ENCODE measurements around the gene SERPINI1. TPM values are rescaled to one million over a fixed set of nuclear protein-coding genes. Genes with fewer than 3 reads are reported as not detected.

SERPINI1 gene
- total and polyA plus RNA-seq, 5 experiments from 2014 or later: 4.1 to 16.0 (median 4.7) TPM

- no peak overlapping the region for H3K4me3 Mint-ChIP-seq
- no peaks in the 10 kb centered on the region for H3K27me3 Mint-ChIP-seq
- ATAC-seq: no peak
- H3K36me3 Mint-ChIP-seq: peaks cover 17 to 55% (median 27%) of the 10 kb centered on the region in 3 donors
- peaks cover 35 to 69% (median 69%) of the 10 kb centered on the region in 4 donors for H3K4me1 Mint-ChIP-seq
- POLR2A ChIA-PET: no interaction called here
- DNase-seq: no peak
- peak overlapping the region in 6 of 10 donors; percentile 36 to 76 (median 52) for H3K27ac Mint-ChIP-seq
- H3K9me3 Mint-ChIP-seq: no peaks in the 10 kb centered on the region
These were observed 12.5 kb upstream of the SERPINI1 start for GRCh38 chr3:167723025-167723512.

GRCh38 chr3:167723872-167724271 is 11.6 kb upstream of the SERPINI1 start:
- H3K36me3 Mint-ChIP-seq: peaks cover 9 to 47% (median 19%) of the 10 kb centered on the region in 3 donors
- POLR2A ChIA-PET: no interaction called here
- H3K4me1 Mint-ChIP-seq: peaks cover 41 to 77% (median 76%) of the 10 kb centered on the region in 4 donors
- H3K27me3 Mint-ChIP-seq: no peaks in the 10 kb centered on the region
- H3K27ac Mint-ChIP-seq: peak overlapping the region in 3 of 10 donors; percentile 27 to 78 (median 53)
- DNase-seq (no peak), ATAC-seq (no peak)
- H3K4me3 Mint-ChIP-seq: peak overlapping the region in 1 of 10 donors; percentile 26
- no peaks in the 10 kb centered on the region for H3K9me3 Mint-ChIP-seq

- ATAC-seq: no peak
- Mint-ChIP-seq H3K4me3 (no peak overlapping the region), H3K4me1 (peaks cover 32 to 81% (median 70%) of the 10 kb centered on the region in 4 donors), H3K36me3 (peaks cover 0 to 21% (median 2%) of the 10 kb centered on the region in 3 donors), H3K9me3 (no peaks in the 10 kb centered on the region), H3K27me3 (no peaks in the 10 kb centered on the region), H3K27ac (no peak overlapping the region)
- POLR2A ChIA-PET: no interaction called here
- no peak for DNase-seq
These were observed 7.3 kb upstream of the SERPINI1 start for GRCh38 chr3:167728176-167728575.

DNA sequence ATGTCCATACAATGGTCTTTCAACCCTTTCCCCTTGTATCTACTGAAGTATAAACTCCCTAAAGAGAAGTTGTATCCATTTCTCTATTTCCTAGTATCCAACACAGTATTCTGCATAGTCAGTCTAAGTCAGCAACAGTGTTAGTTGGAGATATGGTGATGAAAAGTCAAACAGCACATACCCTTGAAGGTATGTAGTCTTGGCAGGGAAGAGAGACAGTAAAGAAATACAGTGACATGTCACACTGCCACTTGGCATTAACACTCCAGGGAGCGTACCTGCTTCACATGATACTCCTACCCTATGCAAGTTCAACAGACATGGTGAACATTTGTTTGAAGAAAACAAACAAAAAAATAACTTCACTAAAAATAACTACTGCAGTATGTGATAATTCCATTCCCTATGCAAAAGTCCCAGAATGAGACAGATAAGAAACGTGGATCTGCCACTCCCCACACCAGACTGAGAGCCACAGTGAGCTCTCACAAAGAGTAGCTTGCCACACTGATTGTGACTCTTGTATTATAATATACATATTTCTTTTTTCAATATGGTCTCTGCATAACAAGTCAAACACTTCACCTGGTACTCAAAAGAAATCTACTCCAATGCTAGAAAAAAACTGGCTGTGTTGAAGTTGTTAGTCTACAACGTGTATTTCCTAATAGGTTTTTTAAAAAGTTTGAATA is 6.7 kb upstream of the SERPINI1 start:
- H3K27ac Mint-ChIP-seq: peak overlapping the region in 1 of 10 donors; percentile 24
- no peak for ATAC-seq

DNA sequence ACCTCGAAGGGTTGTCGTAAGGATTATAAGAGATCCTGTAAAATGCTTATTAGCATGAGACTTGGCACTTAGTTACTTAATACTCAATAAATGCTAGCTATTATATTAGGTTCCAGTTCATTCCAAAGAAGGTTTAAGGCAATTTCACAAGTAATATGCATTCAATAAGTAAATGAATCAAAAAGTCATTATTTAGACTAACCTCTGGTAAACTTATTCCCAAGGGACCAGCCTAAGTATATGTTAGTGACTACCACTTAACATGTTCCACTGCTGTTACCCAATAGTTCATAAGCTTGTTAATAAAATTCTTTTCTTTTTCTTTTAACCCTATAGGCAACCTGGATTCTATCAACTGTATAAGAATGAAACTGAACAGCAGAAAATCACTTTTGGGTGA is 5.9 kb upstream of the SERPINI1 start:
- POLR2A ChIA-PET: no interaction called here
- H3K4me3 Mint-ChIP-seq: peak overlapping the region in 1 of 10 donors; percentile 8
- H3K4me1 Mint-ChIP-seq: peaks cover 24 to 74% (median 56%) of the 10 kb centered on the region in 4 donors
- H3K27ac Mint-ChIP-seq: peak overlapping the region in 2 of 10 donors; percentile 24 to 43
- no peaks in the 10 kb centered on the region for H3K9me3 Mint-ChIP-seq
- peaks cover 0 to 8% (median 2%) of the 10 kb centered on the region in 3 donors for H3K36me3 Mint-ChIP-seq
- DNase-seq: no peak
- no peak for ATAC-seq
- no peaks in the 10 kb centered on the region for H3K27me3 Mint-ChIP-seq

More for the DNA sequence above, 6.7 kb upstream of the SERPINI1 start:
- Mint-ChIP-seq H3K4me1 (peaks cover 31 to 82% (median 64%) of the 10 kb centered on the region in 4 donors), H3K4me3 (peak overlapping the region in 1 of 10 donors; percentile 23), H3K9me3 (no peaks in the 10 kb centered on the region), H3K27me3 (no peaks in the 10 kb centered on the region), H3K36me3 (peaks cover 0 to 16% (median 2%) of the 10 kb centered on the region in 3 donors)
- no peak for DNase-seq
- POLR2A ChIA-PET: no interaction called here

DNA sequence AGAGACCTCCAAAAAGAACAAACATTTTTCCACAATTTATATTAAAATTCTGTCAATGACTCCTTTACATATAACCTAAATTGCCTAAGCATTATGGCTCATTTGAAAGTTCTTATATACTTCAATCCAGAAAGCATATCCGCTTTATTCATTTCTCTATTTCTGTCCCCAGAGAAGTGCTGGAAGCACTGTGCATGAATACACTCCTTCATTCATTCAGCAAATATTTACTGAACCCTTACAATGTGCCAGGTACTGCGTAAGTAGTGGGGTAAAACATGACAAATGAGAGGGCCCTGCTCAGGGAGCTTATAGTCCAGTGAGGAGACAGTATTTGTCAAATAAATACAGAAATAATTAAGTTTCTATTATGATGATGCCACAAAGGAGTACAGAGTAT is 4.1 kb upstream of the SERPINI1 start:
- H3K4me1 Mint-ChIP-seq: peaks cover 23 to 62% (median 44%) of the 10 kb centered on the region in 4 donors
- DNase-seq: no peak

DNA sequence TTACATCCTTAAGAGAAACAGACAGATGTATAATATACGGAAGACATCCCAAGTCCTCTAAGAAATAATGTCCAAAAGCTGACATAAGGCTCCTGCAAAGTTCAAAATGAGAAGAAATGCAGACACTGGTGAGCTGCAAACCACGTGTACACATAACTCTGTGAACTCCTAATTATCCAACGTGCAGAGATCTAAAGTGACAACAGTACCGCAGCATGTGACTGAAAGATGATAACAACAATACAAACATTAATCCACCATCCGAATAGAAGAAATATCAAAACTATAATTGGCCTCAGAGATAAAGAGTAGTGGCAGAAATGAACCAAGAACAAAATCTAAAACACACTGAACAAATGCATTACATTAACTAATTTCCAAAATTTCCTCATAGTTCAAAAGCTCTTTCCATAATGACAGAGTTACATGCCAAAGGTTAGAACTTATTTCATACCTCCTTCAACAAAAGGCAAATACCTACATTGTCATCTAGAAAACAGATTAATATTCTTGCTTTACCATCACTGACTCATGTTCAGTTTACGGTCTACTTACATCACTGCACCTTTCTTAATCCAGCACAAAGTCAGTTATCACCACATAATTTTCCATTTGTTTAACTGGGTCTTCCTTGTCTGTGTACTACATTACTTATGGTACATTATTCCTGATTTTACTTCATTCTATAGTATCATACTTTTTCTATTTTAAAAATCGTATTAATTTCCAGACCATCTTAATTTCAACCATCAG is 3.0 kb upstream of the SERPINI1 start:
- Mint-ChIP-seq H3K9me3 (no peaks in the 10 kb centered on the region), H3K4me1 (peaks cover 25 to 55% (median 34%) of the 10 kb centered on the region in 4 donors), H3K4me3 (peak overlapping the region in 7 of 10 donors; percentile 4 to 44 (median 26)), H3K27me3 (no peaks in the 10 kb centered on the region), H3K27ac (peak overlapping the region in 4 of 10 donors; percentile 1 to 15 (median 8)), H3K36me3 (peaks cover 0 to 4% (median 0%) of the 10 kb centered on the region in 3 donors)
- POLR2A ChIA-PET: no interaction called here
- no peak for ATAC-seq
- no peak for DNase-seq

More for the DNA sequence above, 4.1 kb upstream of the SERPINI1 start:
- peak overlapping the region in 1 of 10 donors; percentile 74 for H3K27ac Mint-ChIP-seq
- peak overlapping the region in 5 of 10 donors; percentile 4 to 71 (median 12) for H3K4me3 Mint-ChIP-seq
- peaks cover 0 to 4% (median 0%) of the 10 kb centered on the region in 3 donors for H3K36me3 Mint-ChIP-seq
- ATAC-seq: no peak
- no peaks in the 10 kb centered on the region for H3K9me3 Mint-ChIP-seq
- POLR2A ChIA-PET: no interaction called here
- no peaks in the 10 kb centered on the region for H3K27me3 Mint-ChIP-seq

GRCh38 chr3:167733961-167734497 is 1.5 kb upstream of the SERPINI1 start:
- Mint-ChIP-seq H3K27ac (no peak overlapping the region), H3K27me3 (no peaks in the 10 kb centered on the region), H3K9me3 (no peaks in the 10 kb centered on the region), H3K4me3 (no peak overlapping the region), H3K36me3 (peaks cover 0 to 4% (median 0%) of the 10 kb centered on the region in 3 donors), H3K4me1 (peaks cover 17 to 44% (median 21%) of the 10 kb centered on the region in 4 donors)
- DNase-seq (peak in 1 of 10 donors; percentile 1), ATAC-seq (no peak)
- POLR2A ChIA-PET: no interaction called here

DNA sequence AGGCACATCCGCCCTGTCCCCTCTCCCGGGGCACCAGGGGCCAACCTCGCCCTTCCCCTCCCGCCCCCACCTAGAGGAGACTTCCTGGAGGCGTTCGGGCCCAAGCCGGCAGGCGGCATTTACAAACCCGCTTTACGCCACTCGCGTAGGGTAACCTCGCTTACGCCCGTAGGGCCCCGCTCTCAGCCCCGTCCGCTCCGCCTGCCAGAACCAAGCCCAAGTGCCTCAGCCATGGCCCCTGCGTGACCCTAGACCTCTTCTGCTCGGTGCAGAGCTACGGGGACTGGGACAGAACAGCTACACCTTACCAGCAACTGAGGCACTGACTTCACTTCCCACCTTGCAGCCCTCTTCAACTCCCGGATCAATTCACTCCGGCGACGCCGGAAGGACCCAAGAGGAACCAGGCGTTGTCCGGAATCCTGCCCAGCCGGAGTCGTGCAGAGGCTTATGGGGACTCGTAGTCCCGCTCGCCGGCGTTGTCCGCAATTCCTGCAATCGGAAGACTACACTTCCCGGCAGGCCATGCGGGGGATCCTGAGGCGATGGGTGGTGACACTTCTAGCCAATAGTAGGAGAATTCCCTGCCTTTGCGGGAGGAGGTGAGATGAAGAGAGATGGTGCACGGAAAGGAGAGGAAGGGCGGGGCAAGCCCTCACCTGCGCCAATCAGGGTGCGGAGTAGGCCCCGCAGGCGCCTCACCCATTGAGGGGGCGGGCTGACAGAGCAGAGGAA is 856 bp upstream of the SERPINI1 start, which contains the start of gene PDCD10:
PDCD10 (minus strand) TSS at position 395 of the 735 bp plus-strand sequence. CDS start 14,735 bp downstream, outside the sequence.
- Mint-ChIP-seq H3K27me3 (no peaks in the 10 kb centered on the region), H3K4me3 (no peak within 1 kb of the TSS), H3K27ac (no peak within 1 kb of the TSS), H3K4me1 (peaks cover 14 to 40% (median 15%) of the 10 kb centered on the region in 4 donors), H3K9me3 (no peaks in the 10 kb centered on the region), H3K36me3 (peaks cover 0 to 4% (median 0%) of the 10 kb centered on the region in 3 donors)
- POLR2A ChIA-PET: interaction anchor here (1.2 to 1.5 kb wide), 2 partner anchors 15 to 21 kb away, joined by 8 to 10 read pairs; no protein-coding TSS in a partner anchor
- ATAC-seq: peak; percentile 86 to 88
- DNase-seq: peak; percentile 88 to 99 (median 97)

- peak overlapping the region in 2 of 10 donors; percentile 33 to 61 for H3K4me3 Mint-ChIP-seq
- DNase-seq (no peak), ATAC-seq (no peak)
- H3K9me3 Mint-ChIP-seq: no peaks in the 10 kb centered on the region
- H3K27ac Mint-ChIP-seq: no peak overlapping the region
- H3K27me3 Mint-ChIP-seq: no peaks in the 10 kb centered on the region
- H3K36me3 Mint-ChIP-seq: peaks cover 0 to 4% (median 0%) of the 10 kb centered on the region in 3 donors
- peaks cover 12 to 39% (median 14%) of the 10 kb centered on the region in 4 donors for H3K4me1 Mint-ChIP-seq
- POLR2A ChIA-PET: interaction anchor here (1.5 kb wide), 1 partner anchor 13 kb away, joined by 8 read pairs; no protein-coding TSS in a partner anchor
These were observed 805 bp downstream of the SERPINI1 start for GRCh38 chr3:167736264-167736787.

DNA sequence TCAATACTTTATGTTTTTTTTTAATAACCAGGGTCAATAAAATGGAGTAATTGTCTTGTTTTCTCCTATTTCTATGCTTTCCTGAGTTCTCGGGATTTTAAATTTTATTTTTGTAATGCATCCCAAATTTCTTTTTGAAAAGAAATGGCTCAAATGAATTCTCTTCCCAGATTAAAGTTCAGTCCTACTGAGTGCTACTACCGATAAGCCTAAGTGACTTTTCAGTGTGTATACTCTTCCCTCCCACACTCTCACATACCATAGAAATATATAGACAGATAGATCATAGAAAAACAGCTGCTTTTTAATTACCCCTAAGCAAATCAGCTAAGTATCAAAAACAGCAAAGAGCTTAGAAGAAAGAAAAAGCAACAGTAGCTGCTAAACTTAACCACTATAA is 1.5 kb downstream of the SERPINI1 start:
- peaks cover 8 to 32% (median 11%) of the 10 kb centered on the region in 4 donors for H3K4me1 Mint-ChIP-seq
- peaks cover 0 to 4% (median 0%) of the 10 kb centered on the region in 3 donors for H3K36me3 Mint-ChIP-seq
- H3K27me3 Mint-ChIP-seq: no peaks in the 10 kb centered on the region
- DNase-seq: no peak
- POLR2A ChIA-PET: no interaction called here
- no peak for ATAC-seq
- peak overlapping the region in 6 of 10 donors; percentile 16 to 73 (median 38) for H3K4me3 Mint-ChIP-seq
- H3K27ac Mint-ChIP-seq: peak overlapping the region in 1 of 10 donors; percentile 12
- H3K9me3 Mint-ChIP-seq: no peaks in the 10 kb centered on the region

Measured in naive thymus-derived CD8-positive, alpha-beta T cell (primary cell).